GM21619 (cell line): ENCODE data around the gene CYB561D1.

ENCODE experiments used
- ATAC-seq: cut with Tn5 transposase; IDR thresholded peaks from one replicate; pipeline ENCODE4 v1.9.1; 2021; ENCODE audit not compliant: unreplicated experiment

The CYB561D1 gene

DNA sequence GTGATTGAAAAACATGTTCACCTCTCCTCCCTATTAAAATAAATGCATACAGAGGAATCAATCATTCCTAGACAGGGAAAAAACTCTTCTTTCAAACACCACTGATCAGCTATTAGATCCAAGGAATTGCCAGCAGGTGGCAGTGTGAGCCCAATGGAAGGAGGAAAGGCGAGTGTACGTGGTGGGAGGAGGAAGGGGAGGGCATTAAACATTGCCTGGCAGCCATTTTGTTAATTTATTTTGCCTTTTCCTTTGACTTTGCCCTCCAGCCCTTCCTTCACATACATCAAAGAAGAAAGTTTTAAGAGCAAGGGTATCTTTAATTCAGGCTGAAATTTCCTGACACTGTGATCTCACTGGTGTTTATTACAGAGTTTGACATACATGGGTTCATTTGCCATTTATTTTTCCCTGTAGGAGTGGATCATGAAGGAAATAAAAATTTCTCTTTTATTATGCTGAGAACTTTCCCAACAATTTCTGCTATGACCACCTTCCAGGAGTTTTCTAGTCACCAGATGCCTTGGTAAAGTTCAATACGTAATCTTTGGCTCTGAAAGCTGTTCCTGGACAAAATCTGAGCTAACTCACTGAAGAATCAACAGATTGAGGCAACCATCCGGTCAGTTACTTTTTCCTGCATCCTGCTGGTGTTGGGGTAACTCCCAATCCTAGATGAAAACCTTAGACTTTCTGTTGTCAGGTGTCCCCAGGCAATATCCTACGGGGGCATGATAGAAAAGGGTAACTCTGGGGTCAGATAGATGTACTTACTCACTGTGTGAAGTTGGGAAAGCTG is 52.6 kb downstream of the CYB561D1 start:
- no peak for ATAC-seq

DNA sequence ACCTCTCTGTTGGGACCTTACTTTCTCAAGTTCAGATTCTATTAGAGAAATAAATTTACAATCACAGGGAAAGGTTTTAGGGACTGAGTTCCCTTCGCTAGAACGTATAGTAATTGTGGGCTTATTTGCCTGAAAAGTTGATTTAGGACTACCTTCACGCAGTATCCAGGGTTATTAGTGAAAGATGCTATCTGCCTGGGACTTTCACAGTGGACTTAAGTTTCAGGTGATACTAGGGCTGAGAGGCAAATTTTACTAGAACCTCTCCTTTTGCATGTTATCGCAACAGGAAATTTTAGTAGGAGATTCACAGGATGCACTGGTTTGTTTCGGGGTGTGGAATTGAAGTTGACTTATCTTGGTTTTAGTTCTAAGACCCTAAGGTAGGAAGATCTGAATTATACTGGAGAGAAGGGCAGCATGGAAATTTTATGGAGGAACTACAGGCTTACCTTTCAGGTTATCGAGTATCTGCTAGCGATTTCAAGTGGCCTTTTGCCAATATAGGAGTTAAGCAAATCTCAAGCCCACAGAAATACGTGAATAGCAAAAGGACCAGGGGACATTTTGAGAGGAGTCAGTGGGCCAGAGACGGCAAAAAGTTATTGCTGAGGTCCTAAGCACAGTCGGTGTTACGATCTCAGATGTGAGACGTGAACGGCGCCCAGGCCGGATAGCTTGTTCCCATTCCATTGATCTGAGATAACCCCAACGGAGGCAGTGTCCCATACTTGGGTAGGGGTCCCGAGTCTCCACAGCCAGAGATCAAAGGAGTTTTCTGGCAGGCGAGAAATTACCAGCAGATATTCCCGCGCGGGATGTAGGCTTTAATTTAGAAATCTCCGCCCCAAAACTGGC is 53.8 kb downstream of the CYB561D1 start:
- ATAC-seq: no peak

GRCh38 chr1:109548321-109549267 is 54.7 kb downstream of the CYB561D1 start, which contains the start of gene GNAI3:
Gene GNAI3, plus strand, starts transcription at chr1:109548615. Its CDS starts 106 bp downstream, at chr1:109548721.
- ATAC-seq: peak; percentile 83
